Heart left ventricle (tissue), 13 donors: ENCODE measurements around the gene CRIM1.

Experiments used
- CTCF ChIP-seq, 12 donors: fragments of 200-600 bp; sonication (generic) in 4 of 12; IDR thresholded peaks; one replicate each; pipeline versions ENCODE4 v1.5.0 to v1.8.0; 2018 to 2022; ENCODE audit warnings: antibody characterized with exemption in 12 of 12, mild to moderate bottlenecking in 5 of 12
- POLR2A ChIP-seq, 2 donors: fragments of 450-650 bp; IDR thresholded peaks; one replicate each; pipeline ENCODE4 v1.6.1; 2017; ENCODE audit warnings: antibody characterized with exemption in 2 of 2, mild to moderate bottlenecking in 2 of 2, moderate library complexity in 2 of 2
- donor health status: ischemic (EF 13 %, LVEDD 7.1; RV severe dilation, severe dysfunction).
- donor health status: DM: no; HTN: yes; CAD: no.
- donor health status: DM: no; HTN: no; CAD: no.
- donor health status: ischemic (EF 25% LVEDD 6.9; RV normal size, moderate dysfunction).
- donor health status: ischemic (EF 25% LVEDD 5.7; RV mildly dilated, moderate dysfunction).
- donor health status: ischemic (EF 35%, LVEDD 5.7; RV mildly dilated, moderate dysfunction).
- donor health status: nonischemic (EF 11% LVEDD 7.7; RV severe dilation, severe dysfunction).
- donor health status: DM: yes; HTN: yes; CAD: no.
- donor health status: PGD.
- donor health status: ischemic (EF 29% LVEDD 5.4; RV normal size, mild dysfunction).
- donor health status: nonischemic (EF 23%, LVEDD 6.1; RV moderate dilation, normal function).

DNA sequence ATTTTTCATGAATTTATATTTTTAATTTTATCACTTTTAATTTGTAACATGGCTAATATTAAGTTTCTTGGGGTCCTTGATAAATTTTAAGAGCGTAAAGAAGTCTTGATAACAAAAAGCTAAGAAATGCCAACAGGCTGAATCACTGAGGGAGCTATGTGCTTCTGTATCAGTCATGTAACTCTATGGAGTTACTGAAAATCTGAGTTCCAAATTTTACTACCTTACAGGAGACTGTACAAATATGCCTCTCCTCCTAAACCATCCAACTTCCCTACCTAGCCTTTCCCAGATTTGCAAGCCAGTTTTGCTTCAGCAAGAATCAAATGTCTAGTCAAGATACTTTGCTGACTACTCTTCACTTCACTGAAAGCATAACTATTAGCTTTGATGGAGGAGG, 206.7 kb downstream of the CRIM1 start:
- TF ChIP-seq CTCF (IDR thresholded peaks at IDR 0.05) (no peak), POLR2A (IDR thresholded peaks at IDR 0.05) (no peak)
